ENCODE results near the gene ISG15. TPM values are rescaled to one million over a fixed set of nuclear protein-coding genes. Genes with fewer than 3 reads are reported as not detected.
A peak's percentile ranks its signal among the peaks of the same experiment; 100 is the strongest.

ISG15 gene
- 10 to 100 TPM in 1 of 4 donors, 1 to 10 TPM in 3; 2.9 to 12.4 (median 8.1) TPM for total RNA-seq
- 10 to 100 TPM; 13.3 to 22.1 (median 17.1) TPM for polyA plus RNA-seq
- long read RNA-seq, donor 1, transcript ISG15-201 (2 exons, 711 nt): major isoform, 5 of 5 reads
- long read RNA-seq, donor 1, partial matches to known transcripts: 0 of 5 reads
- long read RNA-seq, donor 1, other reads (novel, unspliced or antisense): 0 of 5 reads
- long read RNA-seq, donor 2, partial matches to known transcripts: 1 of 2 reads
- long read RNA-seq, donor 2, other reads (novel, unspliced or antisense): 0 of 2 reads

DNA sequence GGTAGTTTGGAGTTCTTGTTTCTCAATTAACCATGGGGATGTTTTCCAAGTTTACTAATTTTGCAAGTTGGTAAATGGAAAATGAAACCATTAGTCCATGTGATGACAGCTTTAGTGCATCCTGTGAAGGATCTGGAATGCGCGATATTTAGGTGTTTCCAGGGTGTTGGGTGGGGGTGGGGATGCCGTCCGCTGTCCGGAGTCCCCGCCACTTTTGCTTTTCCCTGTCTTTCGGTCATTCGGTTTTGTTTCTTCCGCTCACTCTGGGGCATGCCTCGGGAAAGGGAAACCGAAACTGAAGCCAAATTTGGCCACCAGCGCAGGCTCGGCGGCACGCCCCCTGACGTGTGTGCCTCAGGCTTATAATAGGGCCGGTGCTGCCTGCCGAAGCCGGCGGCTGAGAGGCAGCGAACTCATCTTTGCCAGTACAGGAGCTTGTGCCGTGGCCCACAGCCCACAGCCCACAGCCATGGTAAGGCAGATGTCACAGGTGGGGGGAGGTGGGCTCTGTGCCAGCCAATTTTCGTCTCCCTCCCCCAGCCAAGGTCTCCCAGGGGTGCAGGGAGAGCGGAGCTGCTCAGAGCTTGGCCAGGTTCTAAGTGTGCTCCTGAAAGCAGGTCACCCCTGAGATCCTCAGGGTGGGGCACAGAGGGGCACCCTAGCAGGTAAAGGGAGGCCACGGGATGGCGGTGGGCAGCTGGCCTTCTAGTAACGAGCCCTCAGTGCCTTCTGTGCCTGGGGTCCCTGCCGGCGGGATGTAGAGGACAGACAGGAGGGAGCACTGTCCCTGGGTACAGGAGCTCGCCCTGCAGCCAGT lies at the start of gene ISG15:
TSS of gene ISG15 (plus strand) at position 393 of the 817 bp plus-strand sequence. CDS start at position 470, 77 bp downstream.
- Histone ChIP-seq H3K9me3 (no peaks in the 10 kb centered on the region), H3K27me3 (ENCODE audit: insufficient read depth in 3 of 3, low read length in 2 of 3) (no peaks in the 10 kb centered on the region), H3K4me1 (peaks cover 11% of the 10 kb centered on the region), H3K27ac (peak within 1 kb of the TSS; percentile 80), H3K36me3 (ENCODE audit: insufficient read depth in 1 of 2, low read depth in 1 of 2) (no peaks in the 10 kb centered on the region), H3K4me3 (peak within 1 kb of the TSS; percentile 79)
- ATAC-seq (peak; percentile 88 to 96 (median 93)), DNase-seq (peak; percentile 89 to 93)
- intact Hi-C loops (cut with DNase I): no loop called here
- TF ChIP-seq, protein P1, sequence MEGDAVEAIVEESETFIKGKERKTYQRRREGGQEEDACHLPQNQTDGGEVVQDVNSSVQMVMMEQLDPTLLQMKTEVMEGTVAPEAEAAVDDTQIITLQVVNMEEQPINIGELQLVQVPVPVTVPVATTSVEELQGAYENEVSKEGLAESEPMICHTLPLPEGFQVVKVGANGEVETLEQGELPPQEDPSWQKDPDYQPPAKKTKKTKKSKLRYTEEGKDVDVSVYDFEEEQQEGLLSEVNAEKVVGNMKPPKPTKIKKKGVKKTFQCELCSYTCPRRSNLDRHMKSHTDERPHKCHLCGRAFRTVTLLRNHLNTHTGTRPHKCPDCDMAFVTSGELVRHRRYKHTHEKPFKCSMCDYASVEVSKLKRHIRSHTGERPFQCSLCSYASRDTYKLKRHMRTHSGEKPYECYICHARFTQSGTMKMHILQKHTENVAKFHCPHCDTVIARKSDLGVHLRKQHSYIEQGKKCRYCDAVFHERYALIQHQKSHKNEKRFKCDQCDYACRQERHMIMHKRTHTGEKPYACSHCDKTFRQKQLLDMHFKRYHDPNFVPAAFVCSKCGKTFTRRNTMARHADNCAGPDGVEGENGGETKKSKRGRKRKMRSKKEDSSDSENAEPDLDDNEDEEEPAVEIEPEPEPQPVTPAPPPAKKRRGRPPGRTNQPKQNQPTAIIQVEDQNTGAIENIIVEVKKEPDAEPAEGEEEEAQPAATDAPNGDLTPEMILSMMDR (IDR thresholded peaks at IDR 0.05): no peak
- WGBS, 3 donors: 2 to 7% (median 4%) methylated on average over 29 to 30 of the region's 30 CpGs

DNA sequence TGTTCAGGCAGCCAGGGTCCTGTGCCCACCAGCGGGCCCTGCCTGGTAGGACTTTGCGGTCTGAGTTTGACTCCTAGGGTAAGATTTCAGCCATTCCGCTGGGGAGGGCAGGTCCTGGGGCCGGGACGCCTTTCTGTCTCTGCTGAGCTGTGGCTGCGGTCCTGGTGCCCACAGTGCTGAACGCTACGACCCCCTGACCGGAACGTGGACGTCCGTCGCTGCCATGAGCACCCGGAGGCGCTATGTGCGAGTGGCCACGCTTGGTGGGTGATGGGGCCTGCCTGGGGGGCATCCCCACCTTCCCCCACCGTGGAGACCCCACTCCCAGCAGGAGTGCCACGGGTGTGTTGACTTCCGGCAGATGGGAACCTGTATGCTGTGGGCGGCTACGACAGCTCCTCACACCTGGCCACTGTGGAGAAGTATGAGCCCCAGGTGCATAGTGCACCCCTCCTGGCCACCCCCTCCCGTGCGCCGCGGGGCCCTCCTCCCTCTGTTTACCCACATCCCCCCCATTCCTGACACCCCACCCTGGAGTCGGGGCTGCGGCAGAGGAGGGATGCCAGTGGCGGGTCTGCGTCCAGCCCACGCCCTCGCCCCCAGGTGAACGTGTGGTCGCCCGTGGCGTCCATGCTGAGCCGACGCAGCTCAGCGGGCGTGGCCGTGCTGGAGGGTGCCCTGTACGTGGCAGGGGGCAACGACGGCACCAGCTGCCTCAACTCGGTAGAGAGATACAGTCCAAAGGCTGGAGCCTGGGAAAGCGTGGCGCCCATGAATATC lies 49.4 kb upstream of the ISG15 start:
- Histone ChIP-seq H3K27ac (no peak overlapping the region), H3K27me3 (ENCODE audit: insufficient read depth in 3 of 3, low read length in 2 of 3) (peaks cover 0 to 27% (median 5%) of the 10 kb centered on the region in 3 donors), H3K4me3 (no peak overlapping the region), H3K36me3 (ENCODE audit: insufficient read depth in 1 of 2, low read depth in 1 of 2) (peaks cover 0 to 12% of the 10 kb centered on the region in 2 donors), H3K4me1 (peaks cover 21% of the 10 kb centered on the region), H3K9me3 (no peaks in the 10 kb centered on the region)
- intact Hi-C loops (cut with DNase I): no loop called here
- DNase-seq: no peak
- ATAC-seq: no peak
- 89 to 93% (median 91%) methylated on average over 38 to 47 of the region's 47 CpGs for WGBS, 3 donors
- TF ChIP-seq, protein P1 (IDR thresholded peaks at IDR 0.05): no peak

DNA sequence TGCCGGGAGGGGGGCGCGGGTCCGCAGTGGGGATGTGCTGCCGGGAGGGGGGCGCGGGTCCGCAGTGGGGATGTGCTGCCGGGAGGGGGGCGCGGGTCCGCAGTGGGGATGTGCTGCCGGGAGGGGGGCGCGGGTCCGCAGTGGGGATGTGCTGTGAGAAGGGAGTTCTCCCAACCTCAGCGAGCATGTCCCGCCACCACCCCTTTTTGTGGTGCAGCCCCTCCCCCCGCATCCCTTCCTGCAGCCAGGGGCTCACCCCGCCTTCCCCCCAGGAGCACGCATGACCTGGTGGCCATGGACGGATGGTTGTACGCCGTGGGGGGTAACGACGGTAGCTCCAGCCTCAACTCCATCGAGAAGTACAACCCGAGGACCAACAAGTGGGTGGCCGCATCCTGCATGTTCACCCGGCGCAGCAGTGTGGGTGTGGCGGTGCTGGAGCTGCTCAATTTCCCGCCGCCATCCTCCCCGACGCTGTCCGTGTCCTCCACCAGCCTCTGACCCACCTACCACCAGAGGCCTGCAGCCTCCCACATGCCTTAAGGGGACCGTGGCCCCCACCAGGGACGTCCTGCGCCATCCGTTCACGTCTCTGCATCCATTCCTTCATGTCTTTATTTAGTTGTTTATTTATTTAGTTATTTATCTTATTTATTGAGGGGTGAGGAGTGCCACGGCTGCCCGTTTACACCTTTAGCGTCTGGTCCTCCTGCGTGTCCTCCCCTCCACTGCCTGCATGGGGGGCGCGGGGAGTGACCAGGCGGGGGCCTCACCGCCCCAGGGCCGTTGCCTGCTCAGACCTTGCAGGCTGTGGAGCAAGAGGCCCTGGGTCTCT lies 48.4 kb upstream of the ISG15 start:
- TF ChIP-seq, protein P1 (IDR thresholded peaks at IDR 0.05): no peak
- Histone ChIP-seq H3K9me3 (no peaks in the 10 kb centered on the region), H3K27me3 (ENCODE audit: insufficient read depth in 3 of 3, low read length in 2 of 3) (peaks cover 0 to 27% (median 5%) of the 10 kb centered on the region in 3 donors), H3K4me3 (no peak overlapping the region), H3K36me3 (ENCODE audit: insufficient read depth in 1 of 2, low read depth in 1 of 2) (peaks cover 0 to 12% of the 10 kb centered on the region in 2 donors), H3K4me1 (peaks cover 21% of the 10 kb centered on the region), H3K27ac (no peak overlapping the region)
- peak in 1 of 2 donors; percentile 53 for DNase-seq
- intact Hi-C loops (cut with DNase I): no loop called here
- no peak for ATAC-seq
- 90 to 92% (median 91%) methylated on average over 27 to 39 of the region's 51 CpGs for WGBS, 3 donors

DNA sequence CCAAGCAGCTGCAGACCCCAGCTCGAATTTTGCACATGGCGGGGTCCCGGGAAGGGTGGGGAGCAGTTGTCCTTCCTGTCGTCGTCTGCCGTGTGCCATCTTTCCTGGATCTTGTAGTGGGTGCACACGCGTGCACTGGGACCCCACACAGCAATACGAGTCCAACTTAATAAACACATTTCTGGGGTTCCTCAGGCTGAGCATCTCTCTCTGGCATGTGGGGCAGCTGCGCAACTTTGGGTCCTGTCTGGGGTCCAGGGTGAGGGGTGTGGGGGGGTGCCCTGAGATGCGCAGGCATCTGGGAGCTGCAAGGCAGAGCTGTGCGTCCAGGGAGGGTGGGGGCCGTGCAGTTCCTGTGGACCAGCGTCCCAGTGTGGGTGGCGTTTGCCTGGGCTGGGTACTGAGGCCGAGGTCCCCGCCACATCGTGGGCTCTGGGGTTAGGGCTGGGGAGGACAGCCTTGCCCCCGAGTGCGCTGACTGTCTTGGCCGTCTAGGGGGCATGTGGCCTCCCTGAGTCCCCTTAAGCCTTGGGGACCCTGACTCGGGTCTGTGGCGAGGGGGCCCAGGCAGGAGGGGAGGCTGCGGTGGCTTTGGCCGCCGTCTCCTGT lies 47.7 kb upstream of the ISG15 start:
- ATAC-seq: no peak
- TF ChIP-seq, protein P1 (IDR thresholded peaks at IDR 0.05): no peak
- H3K4me3 ChIP-seq: peak overlapping the region; percentile 73
- H3K9me3 ChIP-seq: no peaks in the 10 kb centered on the region
- H3K27ac ChIP-seq: no peak overlapping the region
- peaks cover 21% of the 10 kb centered on the region for H3K4me1 ChIP-seq
- peak in 1 of 2 donors; percentile 46 for DNase-seq
- peaks cover 0 to 34% (median 5%) of the 10 kb centered on the region in 3 donors for H3K27me3 ChIP-seq (ENCODE audit: insufficient read depth in 3 of 3, low read length in 2 of 3)
- peaks cover 0 to 12% of the 10 kb centered on the region in 2 donors for H3K36me3 ChIP-seq (ENCODE audit: insufficient read depth in 1 of 2, low read depth in 1 of 2)
- intact Hi-C loops (cut with DNase I): no loop called here
- 81 to 84% (median 82%) methylated on average over 26 of the region's 26 CpGs for WGBS, 3 donors
